GM19397 (cell line): ENCODE measurements around the gene ANKRD16.
"Not testable (repeated sequence)": the region's sequence is repeated elsewhere in the genome, so short reads cannot be mapped to it uniquely, and the experiment has no call there.

ENCODE experiments used
- ATAC-seq: cut with Tn5 transposase; IDR thresholded peaks from one replicate; pipeline ENCODE4 v1.9.1; 2021; ENCODE audit warnings: mild to moderate bottlenecking, moderate library complexity; ENCODE audit not compliant: unreplicated experiment

ANKRD16 gene

DNA sequence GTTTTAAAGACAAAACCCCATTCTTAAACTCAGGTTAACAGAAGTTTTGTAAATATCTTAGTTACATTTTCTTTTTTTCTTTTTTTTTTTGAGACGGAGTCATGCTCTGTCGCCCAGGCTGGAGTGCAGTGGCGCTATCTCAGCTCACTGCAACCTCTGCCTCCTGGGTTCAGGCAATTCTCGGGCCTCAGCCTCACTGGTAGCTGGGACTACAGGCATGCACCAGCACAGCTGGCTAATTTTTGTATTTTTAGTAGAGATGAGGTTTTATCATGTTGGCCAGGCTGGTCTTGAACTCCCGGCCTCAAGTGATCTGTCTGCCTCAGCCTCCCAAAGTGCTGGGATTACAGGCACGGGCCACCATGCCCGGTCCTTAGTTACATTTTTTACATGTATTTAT lies 12.7 kb downstream of the ANKRD16 start:
- ATAC-seq = not testable (repeated sequence)

DNA sequence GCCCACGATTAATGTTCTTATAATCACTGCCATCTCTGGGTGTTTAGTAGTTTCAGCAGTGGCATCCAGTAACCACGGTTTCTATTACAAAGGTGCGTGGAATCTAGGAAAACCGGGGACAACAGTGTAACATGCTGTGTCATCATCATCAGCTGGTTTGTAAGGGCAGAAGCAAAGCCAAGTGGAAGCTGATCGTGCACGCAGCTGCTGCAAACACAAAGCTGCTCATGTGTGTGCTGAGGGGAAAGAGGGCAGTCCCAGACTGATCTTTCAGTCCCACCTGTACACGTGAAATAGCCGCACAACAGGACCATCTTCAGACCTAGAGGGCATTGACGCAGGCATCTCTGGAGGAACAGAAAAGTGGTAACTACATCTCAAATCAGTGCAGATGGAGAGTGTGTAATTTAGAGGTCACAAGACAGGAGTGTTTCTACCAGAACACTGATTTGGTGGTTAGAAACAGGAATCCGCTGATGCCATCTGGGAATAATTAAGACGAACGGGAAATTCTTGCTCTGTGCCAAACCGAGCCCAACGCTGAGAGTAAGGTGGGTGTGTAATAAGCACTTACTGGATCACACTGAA lies 13.4 kb downstream of the ANKRD16 start:
- no peak for ATAC-seq

GRCh38 chr10:5873515-5873995 lies 16.1 kb downstream of the ANKRD16 start:
- ATAC-seq = no peak

DNA sequence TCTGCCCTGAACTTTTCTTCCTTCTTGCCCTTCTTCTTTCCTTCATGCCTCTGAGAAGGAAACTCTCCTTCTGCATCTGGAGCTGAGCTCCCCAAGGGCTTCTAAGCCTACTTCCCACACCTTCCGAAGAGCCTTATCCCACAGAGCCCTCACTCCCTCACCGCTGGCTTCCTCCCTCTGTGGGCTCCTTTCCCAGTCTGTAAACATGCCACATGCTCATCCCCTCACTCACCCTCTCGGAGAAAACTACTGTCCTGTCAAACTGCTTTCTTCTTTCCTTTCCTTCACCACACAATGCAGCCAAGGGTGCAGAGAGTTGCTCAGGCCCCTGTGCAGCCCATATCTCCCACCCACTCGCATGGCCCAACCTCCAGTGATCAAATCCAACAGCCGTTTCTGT lies 18.1 kb downstream of the ANKRD16 start:
- no peak for ATAC-seq

DNA sequence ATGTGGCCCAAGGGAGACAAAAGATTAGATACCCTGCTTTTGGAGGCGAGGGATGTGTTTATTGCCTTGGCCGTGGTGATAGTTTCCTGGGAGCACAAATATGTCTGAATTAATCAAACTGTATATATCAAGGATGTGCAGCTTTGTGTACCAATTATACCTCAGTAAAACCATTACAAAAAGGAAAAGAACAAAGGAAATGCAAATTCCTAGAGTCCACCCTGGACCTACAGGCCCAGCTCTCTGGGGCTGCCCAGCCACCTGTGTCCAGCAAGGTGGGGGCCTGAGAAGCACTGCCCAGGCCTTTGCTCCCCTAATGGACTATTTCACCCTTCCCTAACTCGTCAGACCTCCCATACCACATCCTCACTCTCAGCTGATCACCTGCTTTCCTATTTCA lies 20.5 kb downstream of the ANKRD16 start:
- ATAC-seq = no peak

DNA sequence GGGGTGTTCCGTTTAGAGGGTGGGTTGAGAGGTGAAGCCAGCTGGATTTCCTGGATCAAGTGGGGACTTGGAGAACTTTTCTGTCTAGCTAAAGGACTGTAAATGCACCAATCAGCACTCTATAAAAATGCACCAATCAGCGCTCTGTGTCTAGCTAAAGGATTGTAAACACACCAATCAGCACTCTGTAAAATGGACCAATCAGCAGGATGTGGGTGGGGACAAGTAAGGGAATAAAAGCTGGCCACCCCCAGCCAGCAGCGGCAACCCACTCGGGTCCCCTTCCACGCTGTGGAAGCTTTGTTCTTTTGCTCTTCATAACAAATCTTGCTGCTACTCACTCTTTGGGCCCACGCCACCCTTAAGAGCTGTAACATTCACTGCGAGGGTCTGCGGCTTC lies 21.3 kb downstream of the ANKRD16 start:
- not testable (repeated sequence) for ATAC-seq

- not testable (repeated sequence) for ATAC-seq
Measured at GRCh38 chr10:5867091-5867615, 22.5 kb downstream of the ANKRD16 start.

DNA sequence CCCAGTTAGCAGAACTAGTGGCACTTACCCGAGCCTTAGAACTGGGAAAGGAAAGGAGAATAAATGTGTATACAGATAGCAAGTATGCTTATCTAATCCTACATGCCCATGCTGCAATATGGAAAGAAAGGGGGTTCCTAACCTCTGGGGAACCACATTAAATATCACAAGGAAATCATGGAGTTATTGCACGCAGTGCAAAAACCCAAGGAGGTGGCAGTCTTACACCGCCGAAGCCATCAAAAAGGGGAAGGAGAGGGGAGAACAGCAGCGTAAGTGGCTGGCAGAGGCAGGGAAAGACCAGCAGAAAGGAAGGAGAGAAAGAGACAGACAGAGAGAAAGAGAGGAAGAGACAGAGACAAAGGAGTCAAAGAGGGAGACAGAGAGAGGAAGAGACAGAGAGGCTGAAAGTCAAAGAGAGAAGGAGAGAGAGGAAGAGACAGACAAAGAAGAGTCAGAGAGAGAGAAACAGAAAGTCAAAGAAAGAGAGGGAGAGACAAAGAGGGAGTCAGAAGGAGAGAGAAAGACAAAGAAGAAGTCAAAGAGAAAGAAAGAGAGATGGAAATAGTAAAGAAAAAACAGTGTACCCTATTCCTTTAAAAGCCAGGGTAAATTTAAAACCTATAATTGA lies 23.1 kb downstream of the ANKRD16 start:
- ATAC-seq = not testable (repeated sequence)

DNA sequence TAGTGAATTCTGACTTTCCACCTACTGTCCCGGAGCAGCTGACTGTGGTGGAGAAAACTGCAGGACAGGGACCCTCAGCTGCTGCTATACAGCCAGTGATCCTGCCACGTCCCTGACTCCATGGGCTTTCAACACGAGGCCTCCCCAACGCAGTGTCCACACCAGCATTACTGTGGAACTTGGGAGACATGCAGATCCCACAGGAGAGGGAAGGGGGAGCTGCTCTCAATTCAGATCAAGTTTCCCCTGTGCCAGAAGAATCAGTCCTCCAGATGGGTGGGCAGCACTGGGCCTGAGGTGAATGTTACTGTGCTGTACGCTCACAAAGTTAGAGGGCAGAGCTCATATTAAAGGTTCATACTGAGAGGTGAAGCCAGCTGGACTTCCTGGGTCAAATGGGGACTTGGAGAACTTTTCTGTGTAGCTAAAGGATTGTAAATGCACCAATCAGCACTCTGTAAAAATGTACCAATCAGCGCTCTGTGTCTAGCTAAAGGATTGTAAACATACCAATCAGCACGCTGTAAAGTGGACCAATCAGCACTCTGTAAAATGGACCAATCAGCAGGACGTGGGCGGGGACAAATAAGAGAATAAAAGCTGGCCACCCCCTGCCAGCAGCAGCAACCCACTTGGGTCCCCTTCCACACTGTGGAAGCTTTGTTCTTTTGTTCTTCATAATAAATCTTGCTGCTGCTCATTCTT lies 26.6 kb downstream of the ANKRD16 start:
- not testable (repeated sequence) for ATAC-seq

- ATAC-seq = peak; percentile 90
Measured at GRCh38 chr10:5862360-5862961, 27.2 kb downstream of the ANKRD16 start.

DNA sequence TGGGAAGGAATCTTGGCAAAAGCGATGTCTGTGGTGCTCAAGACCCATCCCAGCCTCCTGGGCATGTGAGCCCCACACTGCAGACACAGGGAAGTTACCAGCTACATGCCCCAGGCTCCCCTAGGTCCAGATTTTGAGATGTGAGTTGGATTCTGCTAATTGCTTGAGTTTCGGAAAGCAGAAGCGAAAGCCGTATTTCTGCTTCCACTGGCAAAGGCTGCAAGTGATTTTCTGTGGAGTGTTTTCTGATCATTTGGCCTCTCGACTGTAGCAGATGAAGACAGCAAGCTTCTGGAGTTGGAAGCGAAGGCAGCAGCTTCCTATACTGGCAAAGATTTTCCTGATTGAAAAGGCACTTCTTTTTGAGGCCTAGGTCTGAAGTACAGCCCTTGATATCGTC lies 29.6 kb downstream of the ANKRD16 start:
- no peak for ATAC-seq

GRCh38 chr10:5858811-5859210 lies 30.9 kb downstream of the ANKRD16 start:
- ATAC-seq = no peak

- ATAC-seq = no peak
Measured at GRCh38 chr10:5856701-5857004, 33.0 kb downstream of the ANKRD16 start.

GRCh38 chr10:5855979-5856700 lies 33.6 kb downstream of the ANKRD16 start:
- ATAC-seq = no peak

- ATAC-seq = no peak
Measured at GRCh38 chr10:5854131-5854475, 35.6 kb downstream of the ANKRD16 start.

DNA sequence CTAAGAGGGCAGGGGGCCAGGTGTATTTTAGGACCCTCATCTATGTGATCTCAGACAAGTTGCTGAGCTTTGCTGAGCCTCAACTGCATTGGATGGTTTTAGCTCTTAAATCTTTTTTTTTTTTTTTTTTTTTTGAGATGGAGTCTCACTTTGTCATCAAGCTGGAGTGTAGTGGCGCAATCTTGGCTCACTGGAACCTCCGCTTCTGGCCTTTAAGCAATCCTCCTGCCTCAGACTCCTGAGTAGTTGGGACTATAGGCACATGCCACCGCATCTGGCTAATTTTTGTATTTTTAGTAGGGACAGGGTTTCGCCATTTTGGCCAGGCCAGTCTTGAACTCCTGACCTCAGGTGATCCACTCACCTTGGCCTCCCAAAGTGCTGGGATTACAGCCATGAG lies 43.0 kb downstream of the ANKRD16 start:
- ATAC-seq = not testable (repeated sequence)

- ATAC-seq = no peak
Measured at GRCh38 chr10:5844345-5845055, 45.2 kb downstream of the ANKRD16 start.

DNA sequence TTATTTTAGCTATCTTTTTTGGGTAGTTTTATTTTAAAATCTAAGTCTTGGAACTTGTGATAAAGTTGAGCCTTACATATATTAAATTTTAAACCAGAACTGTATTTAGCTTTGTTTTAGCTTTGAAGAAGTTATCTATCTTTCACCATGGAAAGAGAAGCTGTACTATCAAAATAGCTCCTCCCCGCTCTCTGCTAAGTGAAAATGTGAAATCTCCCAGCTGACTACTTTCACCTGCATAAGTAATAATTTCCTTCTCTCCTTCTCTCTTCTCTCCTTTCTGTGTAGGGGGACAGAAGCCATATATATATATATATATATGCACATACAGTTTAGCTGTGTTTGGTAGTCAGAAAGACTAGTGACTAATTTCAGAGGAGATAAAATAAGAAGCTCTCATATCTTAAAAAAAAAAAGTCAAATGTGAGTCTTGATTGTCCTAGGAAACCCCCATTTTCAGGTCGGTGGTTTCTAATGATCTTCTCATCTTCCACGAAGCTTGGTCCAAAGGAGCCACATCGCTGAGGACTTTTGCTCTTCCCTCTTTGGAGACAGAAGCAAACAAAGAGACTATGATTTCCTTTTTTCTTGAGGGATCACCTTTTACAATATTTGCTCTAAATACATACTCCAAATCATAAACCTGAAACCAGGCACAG lies 45.9 kb downstream of the ANKRD16 start:
- ATAC-seq = no peak

DNA sequence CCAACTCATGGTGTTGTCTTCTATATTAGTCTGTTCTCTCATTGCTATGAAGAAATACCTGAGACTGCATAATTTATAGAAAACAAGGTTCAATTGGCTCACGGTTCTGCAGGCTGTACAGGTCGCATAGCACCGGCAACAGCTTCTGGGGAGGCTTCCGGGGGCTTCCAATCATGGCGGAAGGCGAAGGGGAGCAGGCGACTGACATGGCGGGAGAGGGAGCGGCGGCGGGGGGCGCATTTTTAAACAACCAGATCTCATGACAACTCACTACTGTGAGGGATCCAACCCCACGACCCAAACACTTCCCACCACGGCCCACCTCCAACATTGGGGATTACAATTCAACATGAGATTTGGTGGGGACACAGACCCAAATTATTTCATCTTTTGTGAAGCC lies 47.7 kb downstream of the ANKRD16 start:
- no peak for ATAC-seq
